Hematopoietic multipotent progenitor cell treated with erythropoietin and hydrocortisone succinate and interleukin-3 and kit ligand, for 6 days (in vitro differentiated cells): Measurements from ENCODE around the gene PIAS1.
A peak's percentile ranks its signal among the peaks of the same experiment; 100 is the strongest.
"Not testable (repeated sequence)": the region's sequence is repeated elsewhere in the genome, so short reads cannot be mapped to it uniquely, and the experiment has no call there.

Experiments
- DNase-seq: peaks from one replicate; pipeline ENCODE4 v3.0.0-alpha.2; 2015

Gene PIAS1

GRCh38 chr15:68129072-68129471 is 75.0 kb downstream of the PIAS1 start:
- no peak for DNase-seq

GRCh38 chr15:68130851-68131250 is 76.7 kb downstream of the PIAS1 start:
- no peak for DNase-seq

- DNase-seq = no peak
Measured at GRCh38 chr15:68137096-68137495, 83.0 kb downstream of the PIAS1 start.

GRCh38 chr15:68143129-68143528 is 89.0 kb downstream of the PIAS1 start:
- DNase-seq = no peak

GRCh38 chr15:68143785-68144184 is 89.7 kb downstream of the PIAS1 start:
- DNase-seq = no peak

- DNase-seq = no peak
Measured at GRCh38 chr15:68145706-68146105, 91.6 kb downstream of the PIAS1 start.

- DNase-seq = no peak
Measured at GRCh38 chr15:68148039-68148438, 93.9 kb downstream of the PIAS1 start.

- no peak for DNase-seq
Measured at GRCh38 chr15:68149059-68149458, 94.9 kb downstream of the PIAS1 start.

- no peak for DNase-seq
Measured at GRCh38 chr15:68150187-68150586, 96.1 kb downstream of the PIAS1 start.

- no peak for DNase-seq
Measured at GRCh38 chr15:68151277-68151676, 97.2 kb downstream of the PIAS1 start.

- no peak for DNase-seq
Measured at GRCh38 chr15:68152342-68152741, 98.2 kb downstream of the PIAS1 start.

- DNase-seq = peak; percentile 78
Measured at GRCh38 chr15:68154923-68155559, 100.9 kb downstream of the PIAS1 start.

GRCh38 chr15:68157074-68157473 is 103.0 kb downstream of the PIAS1 start:
- DNase-seq = no peak

- DNase-seq = no peak
Measured at GRCh38 chr15:68158046-68158628, 104.0 kb downstream of the PIAS1 start.

GRCh38 chr15:68163191-68163590 is 109.1 kb downstream of the PIAS1 start:
- no peak for DNase-seq

- DNase-seq = no peak
Measured at GRCh38 chr15:68166847-68167246, 112.7 kb downstream of the PIAS1 start.

- DNase-seq = not testable (repeated sequence)
Measured at GRCh38 chr15:68172037-68172436, 117.9 kb downstream of the PIAS1 start.

- no peak for DNase-seq
Measured at GRCh38 chr15:68173119-68173518, 119.0 kb downstream of the PIAS1 start.

GRCh38 chr15:68175526-68175925 is 121.4 kb downstream of the PIAS1 start:
- DNase-seq = no peak

GRCh38 chr15:68176601-68177000 is 122.5 kb downstream of the PIAS1 start:
- DNase-seq = no peak

GRCh38 chr15:68177742-68178141 is 123.6 kb downstream of the PIAS1 start:
- DNase-seq = no peak

- DNase-seq = no peak
Measured at GRCh38 chr15:68183616-68184315, 129.7 kb downstream of the PIAS1 start.

GRCh38 chr15:68184616-68185480 is 130.7 kb downstream of the PIAS1 start:
- DNase-seq = no peak
